CD4-positive, alpha-beta T cell treated with Interleukin-21 for 1 hour (primary cell): ENCODE measurements around the gene NCAM1.

Experiments used
- DNase-seq: peaks from one replicate; pipeline ENCODE4 v3.0.0-alpha.2; 2020

The NCAM1 gene

GRCh38 chr11:112971195-112971594 lies 10.0 kb downstream of the NCAM1 start:
- DNase-seq = no peak

- no peak for DNase-seq
Measured at GRCh38 chr11:112971827-112972226, 10.6 kb downstream of the NCAM1 start.

GRCh38 chr11:112972399-112973145 lies 11.4 kb downstream of the NCAM1 start:
- no peak for DNase-seq

- DNase-seq = no peak
Measured at GRCh38 chr11:112975051-112975450, 13.8 kb downstream of the NCAM1 start.

GRCh38 chr11:112975493-112975892 lies 14.3 kb downstream of the NCAM1 start:
- no peak for DNase-seq

GRCh38 chr11:112977755-112978154 lies 16.5 kb downstream of the NCAM1 start:
- no peak for DNase-seq

- no peak for DNase-seq
Measured at GRCh38 chr11:112983887-112984286, 22.7 kb downstream of the NCAM1 start.

- DNase-seq = no peak
Measured at GRCh38 chr11:112989198-112989597, 28.0 kb downstream of the NCAM1 start.

GRCh38 chr11:112993808-112994207 lies 32.6 kb downstream of the NCAM1 start:
- DNase-seq = no peak

- no peak for DNase-seq
Measured at GRCh38 chr11:112995423-112996090, 34.3 kb downstream of the NCAM1 start.

GRCh38 chr11:112996994-112997393 lies 35.8 kb downstream of the NCAM1 start:
- no peak for DNase-seq

- DNase-seq = no peak
Measured at GRCh38 chr11:112997857-112998466, 36.7 kb downstream of the NCAM1 start.

GRCh38 chr11:112999520-112999919 lies 38.3 kb downstream of the NCAM1 start:
- no peak for DNase-seq

- DNase-seq = no peak
Measured at GRCh38 chr11:113001709-113002108, 40.5 kb downstream of the NCAM1 start.

GRCh38 chr11:113006896-113007445 lies 45.8 kb downstream of the NCAM1 start:
- DNase-seq = no peak

GRCh38 chr11:113014262-113015097 lies 53.3 kb downstream of the NCAM1 start:
- no peak for DNase-seq

- no peak for DNase-seq
Measured at GRCh38 chr11:113015098-113015455, 53.9 kb downstream of the NCAM1 start.

- DNase-seq = no peak
Measured at GRCh38 chr11:113016905-113017304, 55.7 kb downstream of the NCAM1 start.

- DNase-seq = no peak
Measured at GRCh38 chr11:113018913-113019312, 57.7 kb downstream of the NCAM1 start.

GRCh38 chr11:113019711-113020110 lies 58.5 kb downstream of the NCAM1 start:
- DNase-seq = no peak

- DNase-seq = no peak
Measured at GRCh38 chr11:113021111-113021510, 59.9 kb downstream of the NCAM1 start.

- no peak for DNase-seq
Measured at GRCh38 chr11:113022262-113022661, 61.0 kb downstream of the NCAM1 start.

GRCh38 chr11:113023228-113023627 lies 62.0 kb downstream of the NCAM1 start:
- no peak for DNase-seq
